SK-N-SH (cell line): ENCODE data around the gene PCLO. TPM values are rescaled to one million over a fixed set of nuclear protein-coding genes. Genes with fewer than 3 reads are reported as not detected.

ENCODE experiments used
- CTCF ChIA-PET: fragments of 300-600, 350-600 bp; formaldehyde crosslinking; extraction: SDS; loops from one replicate; lab custom pipeline; 2021; lab: Yijun Ruan, JAX
- POLR2A ChIA-PET: fragments of 350-600 bp; sonication (Branson Sonifier 250); formaldehyde crosslinking; extraction: SDS; loops from one replicate; lab custom pipeline; 2020; ENCODE audit warnings: antibody characterized with exemption, inconsistent platforms; lab: Yijun Ruan, JAX
- DNase-seq: peaks from one replicate; pipeline ENCODE4 v3.0.0; 2012
- H2AFZ ChIP-seq: fragments of 200-600 bp; sonication (generic); 2 replicates; pipeline ENCODE4 v1.8.1; 2016; ENCODE audit warnings: antibody characterized with exemption, mild to moderate bottlenecking, low read depth
- H3F3A ChIP-seq: fragments of 200-600 bp; sonication (generic); replicated peaks from 2 replicates; pipeline ENCODE3; 2016; ENCODE audit warnings: antibody characterized with exemption, mild to moderate bottlenecking; ENCODE audit not compliant: insufficient read depth
- H3K27ac ChIP-seq, 2 experiments: fragments of 200-500 bp in 1 of 2; fragments of 200-600 bp in 1 of 2; sonication (Bioruptor generic) in 1 of 2; sonication (generic), shearing (Covaris generic) in 1 of 2; 2 replicates each; pipeline versions ENCODE4 v1.5.1 to v1.6.1; 2014 to 2016; ENCODE audit warnings: low read depth in 2 of 2, inconsistent platforms in 1 of 2, low read length in 1 of 2, mild to moderate bottlenecking in 1 of 2, mixed read lengths in 1 of 2
- H3K27me3 ChIP-seq: fragments of 200-600 bp; sonication (generic), shearing (Covaris generic); 2 replicates; pipeline ENCODE4 v1.6.1; 2016; ENCODE audit warnings: mixed run types; ENCODE audit not compliant: insufficient read depth
- H3K36me3 ChIP-seq, 2 experiments: fragments of 200-500 bp in 1 of 2; fragments of 200-600 bp in 1 of 2; sonication (Bioruptor generic) in 1 of 2; sonication (generic) in 1 of 2; replicated peaks in 1 of 2; 2 replicates each; pipeline versions ENCODE3 to v1.5.1; 2014 to 2016; ENCODE audit warnings: low read length in 1 of 2, mild to moderate bottlenecking in 1 of 2; ENCODE audit not compliant: insufficient read depth in 2 of 2, control insufficient read depth in 1 of 2
- H3K4me1 ChIP-seq, 2 experiments: fragments of 200-500 bp in 1 of 2; fragments of 200-600 bp in 1 of 2; sonication (Bioruptor generic) in 1 of 2; sonication (generic), shearing (Covaris generic) in 1 of 2; 2 replicates each; pipeline versions ENCODE4 v1.5.1 to v1.6.1; 2014 to 2016; ENCODE audit warnings: low read depth in 1 of 2, low read length in 1 of 2, mixed run types in 1 of 2; ENCODE audit not compliant: insufficient read depth in 2 of 2, control insufficient read depth in 1 of 2
- H3K4me2 ChIP-seq: fragments of 200-600 bp; sonication (generic), shearing (Covaris generic); 2 replicates; pipeline ENCODE4 v1.6.1; 2017; ENCODE audit warnings: mixed run types
- H3K4me3 ChIP-seq, 2 experiments: fragments of 200-500 bp in 1 of 2; fragments of 200-600 bp in 1 of 2; sonication (Bioruptor generic) in 1 of 2; sonication (generic), shearing (Covaris generic) in 1 of 2; 2 replicates each; pipeline versions ENCODE4 v1.5.1 to v1.8.1; 2014 to 2016; ENCODE audit warnings: low read depth in 2 of 2, inconsistent platforms in 1 of 2, low read length in 1 of 2, mild to moderate bottlenecking in 1 of 2, mixed read lengths in 1 of 2, moderate library complexity in 1 of 2
- H3K79me2 ChIP-seq: fragments of 200-600 bp; sonication (generic); 2 replicates; pipeline ENCODE4 v1.8.1; 2017; ENCODE audit warnings: mild to moderate bottlenecking; ENCODE audit not compliant: insufficient read depth
- H3K9ac ChIP-seq: fragments of 200-600 bp; sonication (generic); 2 replicates; pipeline ENCODE4 v1.6.1; 2017; ENCODE audit warnings: mixed run types
- H3K9me2 ChIP-seq: fragments of 200-600 bp; sonication (generic); 2 replicates; pipeline ENCODE4 v1.6.1; 2017; ENCODE audit warnings: mixed run types
- H3K9me3 ChIP-seq: fragments of 200-600 bp; sonication (generic); 2 replicates; pipeline ENCODE4 v1.6.1; 2017; ENCODE audit warnings: mixed run types, mild to moderate bottlenecking, moderate library complexity
- H4K20me1 ChIP-seq: fragments of 200-600 bp; sonication (generic); 2 replicates; pipeline ENCODE4 v1.6.1; 2017; ENCODE audit warnings: mild to moderate bottlenecking, mixed run types; ENCODE audit not compliant: insufficient read depth
- EZH2phosphoT487 ChIP-seq: fragments of 200-600 bp; sonication (generic); IDR thresholded peaks from 2 replicates; pipeline ENCODE4 v1.6.1; 2017; ENCODE audit warnings: low read depth, mixed run types, mild to moderate bottlenecking, antibody characterized with exemption, moderate library complexity, borderline replicate concordance
- FOSL2 ChIP-seq: IDR thresholded peaks from 2 replicates; pipeline ENCODE4 v1.4.0; 2012; ENCODE audit warnings: low read depth, mild to moderate bottlenecking, moderate library complexity, borderline replicate concordance
- FOXM1 ChIP-seq: IDR thresholded peaks from 2 replicates; pipeline ENCODE4 v1.4.0; 2012; ENCODE audit warnings: low read depth, mild to moderate bottlenecking
- GABPA ChIP-seq: IDR thresholded peaks from 2 replicates; pipeline ENCODE4 v1.4.0; 2012; ENCODE audit warnings: low read depth, mild to moderate bottlenecking
- GATA2 ChIP-seq: sonication (generic); formaldehyde crosslinking; IDR thresholded peaks from 2 replicates; pipeline ENCODE4 v1.5.0; 2020; ENCODE audit warnings: mild to moderate bottlenecking, missing genetic modification reagents
- IRF3 ChIP-seq: fragments of 150-350 bp; IDR thresholded peaks from 2 replicates; pipeline ENCODE4 v1.6.1; 2016; ENCODE audit warnings: mild to moderate bottlenecking, low read depth, low read length
- MEF2A ChIP-seq: IDR thresholded peaks from 2 replicates; pipeline ENCODE4 v1.4.0; 2012; ENCODE audit warnings: low read depth, borderline replicate concordance
- NFIC ChIP-seq: IDR thresholded peaks from 2 replicates; pipeline ENCODE4 v1.4.0; 2012; ENCODE audit warnings: borderline replicate concordance
- PBX3 ChIP-seq: IDR thresholded peaks from 2 replicates; pipeline ENCODE4; 2012
- RAD21 ChIP-seq: IDR thresholded peaks from 2 replicates; pipeline ENCODE4 v1.6.1; 2012; ENCODE audit warnings: mild to moderate bottlenecking, low read length
- RCOR1 ChIP-seq: fragments of 150-350 bp; IDR thresholded peaks from 2 replicates; pipeline ENCODE4 v1.6.1; 2017; ENCODE audit warnings: antibody characterized with exemption, low read length
- RFX5 ChIP-seq: IDR thresholded peaks from 2 replicates; pipeline ENCODE4 v1.6.1; 2012; ENCODE audit warnings: mild to moderate bottlenecking, improper control_type of control experiment, low read length
- YY1 ChIP-seq: IDR thresholded peaks from 2 replicates; pipeline ENCODE4 v1.4.0; 2012; ENCODE audit warnings: low read depth, mild to moderate bottlenecking
- WGBS: methylation state at CpG from one replicate; pipeline ENCODE4 v1.1.6; 2017; ENCODE audit warnings: low lambda C conversion rate; 5-methylcytosine and 5-hydroxymethylcytosine counted together
- polyA plus RNA-seq, 3 experiments: library from polyadenylated mRNA; depleted of rRNA; stranded (reverse); fragments of >200 nt; gene quantifications; 2 replicates each; pipeline ENCODE4 v1.2.3, GENCODE V29; 2012

The PCLO gene
- polyA plus RNA-seq, 1 of the 3 experiments (the other 2 are of a cell fraction): 0.51 TPM

GRCh38 chr7:83141927-83142326 lies 20.8 kb downstream of the PCLO start:
- H4K20me1 ChIP-seq: no peaks in the 10 kb centered on the region
- no peak overlapping the region for H2AFZ ChIP-seq
- ChIA-PET CTCF (no interaction called here), POLR2A (no interaction called here)
- peaks cover 0 to 11% of the 10 kb centered on the region in 2 experiments for H3K36me3 ChIP-seq
- H3K9me2 ChIP-seq: no peaks in the 10 kb centered on the region
- H3K4me3 ChIP-seq: no peak overlapping the region
- H3K27ac ChIP-seq: no peak overlapping the region
- no peaks in the 10 kb centered on the region; the same call in 1 of the 2 replicates for H3K27me3 ChIP-seq
- no peak for DNase-seq
- H3F3A ChIP-seq: no peaks in the 10 kb centered on the region
- no peak for TF ChIP-seq NFIC
- TF ChIP-seq, all 33 proteins: peak for 0
- WGBS: 61% methylated on average over 3 of the region's 3 CpGs
- H3K4me2 ChIP-seq: no peak overlapping the region
- H3K9me3 ChIP-seq: no peaks in the 10 kb centered on the region
- H3K79me2 ChIP-seq: no peaks in the 10 kb centered on the region
- peaks cover 0 to 12% of the 10 kb centered on the region in 2 experiments; a peak in 2 of 4 replicates for H3K4me1 ChIP-seq
- H3K9ac ChIP-seq: no peak overlapping the region

- CTCF ChIA-PET: interaction anchor here (0.8 to 1.5 kb wide), 3 partner anchors 20 to 31 kb away, joined by 3 read pairs; no protein-coding TSS in a partner anchor
Measured at GRCh38 chr7:83130623-83131545, 31.8 kb downstream of the PCLO start.

GRCh38 chr7:83130191-83130590 lies 32.5 kb downstream of the PCLO start:
- Histone ChIP-seq H3F3A (no peaks in the 10 kb centered on the region), H3K4me1 (peaks cover 0 to 8% of the 10 kb centered on the region in 2 experiments; a peak in 2 of 4 replicates), H4K20me1 (no peaks in the 10 kb centered on the region), H3K4me3 (no peak overlapping the region), H2AFZ (no peak overlapping the region), H3K9ac (no peak overlapping the region), H3K79me2 (no peaks in the 10 kb centered on the region), H3K27ac (no peak overlapping the region), H3K4me2 (no peak overlapping the region), H3K9me2 (no peaks in the 10 kb centered on the region; the same call in 1 of the 2 replicates), H3K9me3 (no peaks in the 10 kb centered on the region; the same call in 1 of the 2 replicates), H3K36me3 (no peaks in the 10 kb centered on the region), H3K27me3 (no peaks in the 10 kb centered on the region)
- POLR2A ChIA-PET: no interaction called here
- CTCF ChIA-PET: interaction anchor here (0.6 to 1.6 kb wide), 2 partner anchors 32 to 338 kb away, joined by 3 to 5 read pairs; partner anchors contain the start of gene PCLO
- TF ChIP-seq RCOR1 (no peak), FOSL2 (no peak), GATA2 (CRISPR knock-in tag) (no peak), YY1 (no peak), NFIC (no peak), IRF3 (no peak), FOXM1 (no peak)
- DNase-seq: no peak
- WGBS: 89% methylated on average over 5 of the region's 5 CpGs

More at GRCh38 chr7:83130623-83131545, 31.8 kb downstream of the PCLO start:
- no peak overlapping the region for H3K9ac ChIP-seq
- H3K79me2 ChIP-seq: no peaks in the 10 kb centered on the region
- no peaks in the 10 kb centered on the region for H3K27me3 ChIP-seq
- H3K36me3 ChIP-seq: no peaks in the 10 kb centered on the region
- H2AFZ ChIP-seq: no peak overlapping the region
- H3K27ac ChIP-seq: no peak overlapping the region; a peak in 1 of 4 replicates
- no peaks in the 10 kb centered on the region for H3F3A ChIP-seq
- H3K4me1 ChIP-seq: peaks cover 0 to 8% of the 10 kb centered on the region in 2 experiments; a peak in 2 of 4 replicates
- H4K20me1 ChIP-seq: no peaks in the 10 kb centered on the region
- H3K9me2 ChIP-seq: no peaks in the 10 kb centered on the region; the same call in 1 of the 2 replicates
- DNase-seq: no peak
- POLR2A ChIA-PET: no interaction called here
- WGBS: 66% methylated on average over 5 of the region's 5 CpGs
- H3K9me3 ChIP-seq: no peaks in the 10 kb centered on the region; the same call in 1 of the 2 replicates
- no peak overlapping the region for H3K4me2 ChIP-seq
- TF ChIP-seq EZH2phosphoT487 (no peak), PBX3 (no peak), MEF2A (no peak), RFX5 (no peak), RAD21 (no peak), GABPA (no peak), GATA2 (CRISPR knock-in tag) (no peak)
- H3K4me3 ChIP-seq: no peak overlapping the region
